H9 (cell line): ENCODE data around the gene SLC24A4. TPM values are rescaled to one million over a fixed set of nuclear protein-coding genes. Genes with fewer than 3 reads are reported as not detected.

Source experiments
- DNase-seq: peaks from one replicate; pipeline ENCODE4 v3.0.0-alpha.2; 2017
- H2AFZ ChIP-seq: one replicate; pipeline ENCODE4 v1.6.1; 2013; ENCODE audit warnings: mild to moderate bottlenecking, low read length, control low read depth, moderate library complexity
- H2AK5ac ChIP-seq: 2 replicates; pipeline ENCODE4 v1.6.1; 2013; ENCODE audit warnings: low read length, control low read depth, mixed read lengths; ENCODE audit not compliant: insufficient read length
- H2BK120ac ChIP-seq: one replicate; pipeline ENCODE4 v1.6.1; 2013; ENCODE audit warnings: low read depth, mild to moderate bottlenecking, low read length, control low read depth, inconsistent platforms; ENCODE audit not compliant: poor library complexity, severe bottlenecking
- H2BK12ac ChIP-seq: 2 replicates; pipeline ENCODE4 v1.6.1; 2013; ENCODE audit warnings: low read length, control low read depth, mixed read lengths, low read depth; ENCODE audit not compliant: insufficient read length
- H2BK15ac ChIP-seq: 2 replicates; pipeline ENCODE4 v1.6.1; 2013; ENCODE audit warnings: low read depth, low read length, control low read depth
- H2BK20ac ChIP-seq: one replicate; pipeline ENCODE4 v1.6.1; 2013; ENCODE audit warnings: low read depth, mild to moderate bottlenecking, low read length, control low read depth, inconsistent platforms; ENCODE audit not compliant: poor library complexity, severe bottlenecking
- H2BK5ac ChIP-seq: 2 replicates; pipeline ENCODE4 v1.6.1; 2013; ENCODE audit warnings: low read length, control low read depth, mixed read lengths; ENCODE audit not compliant: insufficient read length
- H3K14ac ChIP-seq: 2 replicates; pipeline ENCODE4 v1.6.1; 2013; ENCODE audit warnings: low read length, control low read depth; ENCODE audit not compliant: insufficient read depth
- H3K18ac ChIP-seq: 2 replicates; pipeline ENCODE4 v1.6.1; 2013; ENCODE audit warnings: low read depth, mild to moderate bottlenecking, mixed read lengths, low read length, control low read depth; ENCODE audit not compliant: insufficient read length
- H3K23ac ChIP-seq: 2 replicates; pipeline ENCODE4 v1.6.1; 2013; ENCODE audit warnings: low read length, control low read depth, mixed read lengths, low read depth; ENCODE audit not compliant: insufficient read length
- H3K23me2 ChIP-seq: 2 replicates; pipeline ENCODE4 v1.6.1; 2013; ENCODE audit warnings: low read depth, mild to moderate bottlenecking, mixed read lengths, low read length, control low read depth; ENCODE audit not compliant: insufficient read length, poor library complexity, severe bottlenecking
- H3K27ac ChIP-seq: 2 replicates; pipeline ENCODE4 v1.5.1; 2013; ENCODE audit warnings: low read length, control low read depth, mixed read lengths, low read depth; ENCODE audit not compliant: insufficient read length
- H3K27me3 ChIP-seq: 2 replicates; pipeline ENCODE4 v1.6.1; 2013; ENCODE audit warnings: low read length, control low read depth, inconsistent platforms; ENCODE audit not compliant: insufficient read depth
- H3K4ac ChIP-seq: 2 replicates; pipeline ENCODE4 v1.6.1; 2013; ENCODE audit warnings: low read depth, mild to moderate bottlenecking, control low read depth, inconsistent platforms, low read length, moderate library complexity
- H3K4me1 ChIP-seq: 2 replicates; pipeline ENCODE4 v1.6.1; 2013; ENCODE audit warnings: low read length, control low read depth, inconsistent platforms; ENCODE audit not compliant: insufficient read depth
- H3K4me2 ChIP-seq: 2 replicates; pipeline ENCODE4 v1.6.1; 2013; ENCODE audit warnings: low read length, control low read depth, mixed read lengths; ENCODE audit not compliant: insufficient read length, insufficient read depth
- H3K56ac ChIP-seq: 2 replicates; pipeline ENCODE4 v1.6.1; 2013; ENCODE audit warnings: low read depth, mild to moderate bottlenecking, mixed read lengths, low read length, control low read depth; ENCODE audit not compliant: insufficient read length
- H3K79me1 ChIP-seq: 2 replicates; pipeline ENCODE4 v1.6.1; 2013; ENCODE audit warnings: low read depth, mild to moderate bottlenecking, moderate library complexity, low read length, control low read depth, inconsistent platforms; ENCODE audit not compliant: insufficient read depth, poor library complexity, severe bottlenecking
- H3K79me2 ChIP-seq: 2 replicates; pipeline ENCODE4 v1.6.1; 2013; ENCODE audit warnings: low read length, control low read depth, inconsistent platforms; ENCODE audit not compliant: insufficient read depth
- H3K9ac ChIP-seq: 2 replicates; pipeline ENCODE4 v1.6.1; 2013; ENCODE audit warnings: low read length, control low read depth, mixed read lengths; ENCODE audit not compliant: insufficient read length; ENCODE audit errors: extremely low read depth
- H3K9me3 ChIP-seq: one replicate; pipeline ENCODE4 v1.6.1; 2013; ENCODE audit warnings: low read depth, low read length, inconsistent platforms; ENCODE audit not compliant: control insufficient read depth
- H3T11ph ChIP-seq: one replicate; pipeline ENCODE4 v1.6.1; 2013; ENCODE audit warnings: mild to moderate bottlenecking, low read length, control low read depth, inconsistent platforms
- H4K20me1 ChIP-seq: one replicate; pipeline ENCODE4 v1.6.1; 2013; ENCODE audit not compliant: control insufficient read depth, insufficient read length, insufficient read depth
- H4K5ac ChIP-seq: 2 replicates; pipeline ENCODE4 v1.6.1; 2013; ENCODE audit warnings: low read depth, mild to moderate bottlenecking, mixed read lengths, low read length, control low read depth; ENCODE audit not compliant: insufficient read length
- H4K8ac ChIP-seq: replicated peaks from 2 replicates; pipeline ENCODE4 v1.6.1; 2013; ENCODE audit warnings: low read length, control low read depth, mixed read lengths, low read depth; ENCODE audit not compliant: insufficient read length
- H4K91ac ChIP-seq: 2 replicates; pipeline ENCODE4 v1.6.1; 2013; ENCODE audit warnings: low read depth, mild to moderate bottlenecking, moderate library complexity, mixed read lengths, low read length, control low read depth; ENCODE audit not compliant: insufficient read length
- H3K27ac Mint-ChIP-seq, 3 experiments: 2 replicates in 2 of 3; 3 replicates in 1 of 3; pipeline ENCODE4 v1.8.0; 2020 to 2021; ENCODE audit warnings: mixed read lengths in 3 of 3, mild to moderate bottlenecking in 1 of 3, moderate library complexity in 1 of 3
- H3K27me3 Mint-ChIP-seq: 2 replicates; pipeline ENCODE4 v1.8.0; 2021; ENCODE audit warnings: low read depth, mild to moderate bottlenecking, moderate library complexity, mixed read lengths
- H3K36me3 Mint-ChIP-seq, 3 experiments: 2 replicates in 2 of 3; 3 replicates in 1 of 3; pipeline ENCODE4 v1.8.0; 2020 to 2021; ENCODE audit warnings: low read depth in 3 of 3, mixed read lengths in 3 of 3; ENCODE audit not compliant: insufficient read depth in 1 of 3
- H3K4me1 Mint-ChIP-seq, 2 experiments: 2 replicates each; pipeline ENCODE4 v1.8.0; 2020; ENCODE audit warnings: mixed read lengths in 2 of 2
- H3K4me3 Mint-ChIP-seq, 2 experiments: 2 replicates in 1 of 2; 3 replicates in 1 of 2; pipeline ENCODE4 v1.8.0; 2020 to 2021; ENCODE audit warnings: mild to moderate bottlenecking in 2 of 2, mixed read lengths in 2 of 2, moderate library complexity in 1 of 2
- H3K9me3 Mint-ChIP-seq, 2 experiments: 2 replicates in 1 of 2; 3 replicates in 1 of 2; pipeline ENCODE4 v1.8.0; 2020; ENCODE audit warnings: mild to moderate bottlenecking in 2 of 2, mixed read lengths in 2 of 2, moderate library complexity in 1 of 2
- WGBS: extraction: QIAGEN DNeasy Blood & Tissue Kit; methylation state at CpG from one replicate; pipeline ENCODE4 v1.1.7; 2013; ENCODE audit warnings: missing lambda C conversion rate, low lambda C conversion rate, mixed read lengths; ENCODE audit not compliant: insufficient read length; ENCODE audit errors: extremely low coverage; 5-methylcytosine and 5-hydroxymethylcytosine counted together
- total RNA-seq: library from RNA; stranded (reverse); gene quantifications from 2 replicates; pipeline ENCODE4 v1.2.1, GENCODE V29; 2021
- TF ChIP-seq, protein P1 (sequence below): fragments of 200-600 bp; sonication (generic); conservative IDR thresholded peaks from 3 replicates; pipeline ENCODE4 v1.8.0; 2021; ENCODE audit warnings: antibody characterized with exemption, mild to moderate bottlenecking

The SLC24A4 gene
- total RNA-seq, 1 experiment from 2014 or later, result 0.24 TPM

DNA sequence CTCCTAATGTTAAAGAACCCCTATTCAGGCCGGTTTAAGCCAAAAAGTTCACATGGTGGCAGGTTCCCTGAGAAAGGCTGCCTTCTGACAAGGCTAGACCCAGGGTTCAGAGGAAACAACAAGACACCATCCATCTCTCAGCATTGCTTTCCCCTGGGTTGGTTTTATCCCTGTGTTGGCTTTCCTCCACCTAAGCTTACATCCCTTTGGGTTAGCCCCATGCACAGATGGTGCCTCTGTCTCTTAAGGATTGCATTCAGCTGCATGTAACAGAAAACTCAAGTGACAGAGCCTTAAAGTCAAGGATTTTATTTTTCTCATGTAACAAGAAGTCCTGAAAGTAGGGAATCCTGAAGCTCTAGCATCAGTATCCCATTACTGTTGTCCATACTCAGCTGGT, 147.8 kb downstream of the SLC24A4 start:
- Mint-ChIP-seq H3K36me3 (peaks cover 0 to 14% (median 0%) of the 10 kb centered on the region in 3 experiments; a peak in 4 of 7 replicates), H3K4me3 (no peak overlapping the region), H3K4me1 (peaks cover 39% of the 10 kb centered on the region in 2 experiments), H3K9me3 (peaks cover 15 to 17% of the 10 kb centered on the region in 2 experiments), H3K27ac (no peak overlapping the region), H3K27me3 (peaks cover 6% of the 10 kb centered on the region)
- TF ChIP-seq, protein P1, sequence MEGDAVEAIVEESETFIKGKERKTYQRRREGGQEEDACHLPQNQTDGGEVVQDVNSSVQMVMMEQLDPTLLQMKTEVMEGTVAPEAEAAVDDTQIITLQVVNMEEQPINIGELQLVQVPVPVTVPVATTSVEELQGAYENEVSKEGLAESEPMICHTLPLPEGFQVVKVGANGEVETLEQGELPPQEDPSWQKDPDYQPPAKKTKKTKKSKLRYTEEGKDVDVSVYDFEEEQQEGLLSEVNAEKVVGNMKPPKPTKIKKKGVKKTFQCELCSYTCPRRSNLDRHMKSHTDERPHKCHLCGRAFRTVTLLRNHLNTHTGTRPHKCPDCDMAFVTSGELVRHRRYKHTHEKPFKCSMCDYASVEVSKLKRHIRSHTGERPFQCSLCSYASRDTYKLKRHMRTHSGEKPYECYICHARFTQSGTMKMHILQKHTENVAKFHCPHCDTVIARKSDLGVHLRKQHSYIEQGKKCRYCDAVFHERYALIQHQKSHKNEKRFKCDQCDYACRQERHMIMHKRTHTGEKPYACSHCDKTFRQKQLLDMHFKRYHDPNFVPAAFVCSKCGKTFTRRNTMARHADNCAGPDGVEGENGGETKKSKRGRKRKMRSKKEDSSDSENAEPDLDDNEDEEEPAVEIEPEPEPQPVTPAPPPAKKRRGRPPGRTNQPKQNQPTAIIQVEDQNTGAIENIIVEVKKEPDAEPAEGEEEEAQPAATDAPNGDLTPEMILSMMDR, result no peak
- Histone ChIP-seq H3K79me2 (no peaks in the 10 kb centered on the region), H3K14ac (no peak overlapping the region), H3K23me2 (no peaks in the 10 kb centered on the region), H2BK120ac (no peak overlapping the region), H3K27ac (no peak overlapping the region), H2AK5ac (no peak overlapping the region), H3T11ph (no peak overlapping the region), H3K4ac (no peak overlapping the region), H4K91ac (no peak overlapping the region), H2BK12ac (no peak overlapping the region), H3K79me1 (no peaks in the 10 kb centered on the region), H3K4me1 (peaks cover 11% of the 10 kb centered on the region), H2BK20ac (no peak overlapping the region), H3K9me3 (no peaks in the 10 kb centered on the region), H4K5ac (no peak overlapping the region), H3K4me2 (no peak overlapping the region), H3K56ac (no peak overlapping the region), H3K23ac (no peak overlapping the region), H3K18ac (no peak overlapping the region), H3K27me3 (no peaks in the 10 kb centered on the region; the same call in 1 of the 2 replicates), H4K8ac (no peak overlapping the region), H2AFZ (no peak overlapping the region), H3K9ac (no peak overlapping the region), H2BK5ac (no peak overlapping the region), H2BK15ac (no peak overlapping the region), H4K20me1 (no peaks in the 10 kb centered on the region)
- WGBS, result no CpG with 5 or more reads among the region's 1 CpG
- DNase-seq, result no peak
